Measurements from ENCODE around the gene ABCB11.

The ABCB11 gene

DNA sequence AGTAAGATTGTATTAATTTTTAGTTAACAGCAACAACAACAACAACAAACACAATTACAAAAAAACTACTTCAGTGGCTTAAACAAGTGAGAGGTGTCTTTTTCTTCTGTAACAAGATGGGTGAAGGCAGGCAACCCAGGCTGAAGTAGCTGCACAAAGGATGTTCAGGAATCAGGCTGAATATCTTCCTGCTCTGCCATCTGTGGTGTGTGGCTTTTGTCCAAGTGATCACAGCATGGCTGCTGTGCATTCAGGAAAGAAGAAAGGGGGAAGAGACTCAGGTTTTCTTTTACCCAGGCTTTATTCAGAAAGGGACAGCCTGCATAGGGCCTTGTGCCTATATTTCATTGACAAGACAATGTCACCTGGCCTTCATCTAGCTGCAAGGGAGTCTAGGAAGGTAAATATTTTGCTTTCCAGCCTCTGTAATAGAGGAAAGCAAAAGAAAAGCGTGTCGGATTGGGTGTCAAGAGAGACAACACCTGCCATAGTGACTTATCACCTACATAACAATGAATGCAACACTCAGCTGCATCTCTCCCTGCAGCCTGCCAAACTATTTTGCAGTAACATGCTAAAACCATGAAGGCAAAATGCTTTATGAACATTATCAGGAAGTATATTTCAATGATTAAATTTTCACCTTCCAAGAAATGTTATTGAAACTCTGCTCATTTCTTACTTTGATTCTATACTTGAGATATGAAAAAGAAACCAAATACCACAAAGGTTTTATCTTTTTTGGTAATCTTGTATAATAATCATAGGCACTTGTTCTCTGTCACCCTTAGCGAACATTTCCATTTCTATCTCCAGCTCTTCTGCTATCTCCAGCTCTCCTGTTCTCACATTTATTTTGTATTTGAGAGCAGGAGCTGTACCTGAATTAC is 115.4 kb downstream of the ABCB11 start:
- Histone ChIP-seq H2AFZ (ENCODE audit: low read length) (no peak overlapping the region), H3K27ac (ENCODE audit: low read length) (no peak overlapping the region), H3K36me3 (replicated peaks; ENCODE audit: insufficient read depth, low read length) (no peaks in the 10 kb centered on the region), H4K20me1 (ENCODE audit: insufficient read depth, low read length) (no peaks in the 10 kb centered on the region), H3K4me1 (ENCODE audit: low read length) (peaks cover 8% of the 10 kb centered on the region), H3K79me2 (ENCODE audit: low read length) (no peaks in the 10 kb centered on the region), H3K9me2 (replicated peaks; ENCODE audit: insufficient read depth, low read length) (no peaks in the 10 kb centered on the region), H3K9me3 (replicated peaks; ENCODE audit: insufficient read depth, low read length) (no peaks in the 10 kb centered on the region), H3F3A (ENCODE audit: insufficient read depth, low read length) (no peaks in the 10 kb centered on the region), H3K9ac (ENCODE audit: low read length) (no peak overlapping the region), H3K4me3 (ENCODE audit: low read length) (no peak overlapping the region), H3K4me2 (ENCODE audit: low read depth, low read length) (no peak overlapping the region; the same call in 1 of the 2 replicates), H3K27me3 (replicated peaks; ENCODE audit: insufficient read depth, low read length) (no peaks in the 10 kb centered on the region)
- DNase-seq = peak; percentile 8
- TF ChIP-seq, protein P1, sequence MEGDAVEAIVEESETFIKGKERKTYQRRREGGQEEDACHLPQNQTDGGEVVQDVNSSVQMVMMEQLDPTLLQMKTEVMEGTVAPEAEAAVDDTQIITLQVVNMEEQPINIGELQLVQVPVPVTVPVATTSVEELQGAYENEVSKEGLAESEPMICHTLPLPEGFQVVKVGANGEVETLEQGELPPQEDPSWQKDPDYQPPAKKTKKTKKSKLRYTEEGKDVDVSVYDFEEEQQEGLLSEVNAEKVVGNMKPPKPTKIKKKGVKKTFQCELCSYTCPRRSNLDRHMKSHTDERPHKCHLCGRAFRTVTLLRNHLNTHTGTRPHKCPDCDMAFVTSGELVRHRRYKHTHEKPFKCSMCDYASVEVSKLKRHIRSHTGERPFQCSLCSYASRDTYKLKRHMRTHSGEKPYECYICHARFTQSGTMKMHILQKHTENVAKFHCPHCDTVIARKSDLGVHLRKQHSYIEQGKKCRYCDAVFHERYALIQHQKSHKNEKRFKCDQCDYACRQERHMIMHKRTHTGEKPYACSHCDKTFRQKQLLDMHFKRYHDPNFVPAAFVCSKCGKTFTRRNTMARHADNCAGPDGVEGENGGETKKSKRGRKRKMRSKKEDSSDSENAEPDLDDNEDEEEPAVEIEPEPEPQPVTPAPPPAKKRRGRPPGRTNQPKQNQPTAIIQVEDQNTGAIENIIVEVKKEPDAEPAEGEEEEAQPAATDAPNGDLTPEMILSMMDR (IDR thresholded peaks at IDR 0.05; ENCODE audit: low read length) = no peak
- TF ChIP-seq EZH2phosphoT487 (IDR thresholded peaks at IDR 0.05; ENCODE audit: low read length) = no peak

DNA sequence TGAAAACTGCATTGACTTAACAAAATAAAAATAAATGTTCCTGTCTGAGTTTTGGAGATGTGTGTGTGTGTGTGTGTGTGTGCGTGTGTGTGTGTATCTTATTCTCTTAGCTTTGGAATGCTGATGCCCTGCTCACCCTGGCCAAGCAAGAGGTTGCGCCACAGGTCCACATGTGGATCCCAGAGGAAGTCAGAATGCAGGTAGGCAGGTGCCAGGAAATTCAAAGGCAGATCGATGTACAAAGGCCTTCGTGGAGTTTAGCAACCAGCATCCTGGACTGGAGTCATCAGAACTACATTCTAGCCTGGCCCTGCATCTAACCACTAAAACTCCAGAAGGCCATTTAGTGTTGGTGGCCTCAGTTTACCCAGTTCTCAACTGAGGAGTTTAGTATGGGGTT is 117.6 kb downstream of the ABCB11 start:
- Histone ChIP-seq H3K9me3 (replicated peaks; ENCODE audit: insufficient read depth, low read length) (no peaks in the 10 kb centered on the region), H3K4me3 (ENCODE audit: low read length) (no peak overlapping the region), H3K4me1 (ENCODE audit: low read length) (peaks cover 8% of the 10 kb centered on the region), H3K27ac (ENCODE audit: low read length) (no peak overlapping the region), H2AFZ (ENCODE audit: low read length) (no peak overlapping the region), H3K36me3 (replicated peaks; ENCODE audit: insufficient read depth, low read length) (no peaks in the 10 kb centered on the region), H3K9ac (ENCODE audit: low read length) (no peak overlapping the region), H4K20me1 (ENCODE audit: insufficient read depth, low read length) (no peaks in the 10 kb centered on the region), H3K79me2 (ENCODE audit: low read length) (no peaks in the 10 kb centered on the region), H3F3A (ENCODE audit: insufficient read depth, low read length) (no peaks in the 10 kb centered on the region), H3K4me2 (ENCODE audit: low read depth, low read length) (no peak overlapping the region), H3K27me3 (replicated peaks; ENCODE audit: insufficient read depth, low read length) (no peaks in the 10 kb centered on the region), H3K9me2 (replicated peaks; ENCODE audit: insufficient read depth, low read length) (no peaks in the 10 kb centered on the region)
- no peak for DNase-seq
- no peak for TF ChIP-seq EZH2phosphoT487 (IDR thresholded peaks at IDR 0.05; ENCODE audit: low read length)
- TF ChIP-seq, protein P1 (IDR thresholded peaks at IDR 0.05; ENCODE audit: low read length) = no peak
- no peak for TF ChIP-seq EZH2 (optimal IDR thresholded peaks at IDR 0.05; ENCODE audit: low read depth, low read length)

DNA sequence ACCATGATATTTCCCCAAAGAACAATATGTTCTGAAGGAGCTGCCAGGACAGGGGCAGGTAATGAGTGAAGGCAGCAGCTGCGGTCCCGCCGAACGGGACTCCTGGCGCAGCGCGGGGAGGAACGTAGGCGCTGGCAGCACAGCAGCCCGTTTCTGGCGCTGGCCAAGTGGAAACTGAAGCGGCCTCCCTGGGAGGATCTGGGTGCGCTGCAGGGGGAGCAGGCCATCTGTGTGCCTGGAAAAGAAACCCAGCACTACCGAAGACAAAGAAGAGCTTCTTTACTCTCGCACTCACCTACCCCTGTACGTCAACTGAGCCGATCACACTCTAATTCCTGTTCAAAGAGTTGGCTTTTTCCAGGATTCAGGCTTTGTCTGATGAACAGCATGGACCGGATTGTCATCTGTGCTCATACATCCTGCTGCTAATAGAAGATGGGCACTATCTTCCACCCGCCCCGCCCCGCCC is 118.2 kb downstream of the ABCB11 start:
- Histone ChIP-seq H3K27ac (ENCODE audit: low read length) (no peak overlapping the region), H3K4me3 (ENCODE audit: low read length) (no peak overlapping the region), H3K36me3 (replicated peaks; ENCODE audit: insufficient read depth, low read length) (no peaks in the 10 kb centered on the region), H3F3A (ENCODE audit: insufficient read depth, low read length) (no peaks in the 10 kb centered on the region), H3K79me2 (ENCODE audit: low read length) (no peaks in the 10 kb centered on the region), H3K27me3 (replicated peaks; ENCODE audit: insufficient read depth, low read length) (no peaks in the 10 kb centered on the region), H3K4me2 (ENCODE audit: low read depth, low read length) (no peak overlapping the region), H3K9me3 (replicated peaks; ENCODE audit: insufficient read depth, low read length) (no peaks in the 10 kb centered on the region), H3K4me1 (ENCODE audit: low read length) (peaks cover 8% of the 10 kb centered on the region), H3K9ac (ENCODE audit: low read length) (no peak overlapping the region), H3K9me2 (replicated peaks; ENCODE audit: insufficient read depth, low read length) (no peaks in the 10 kb centered on the region), H2AFZ (ENCODE audit: low read length) (no peak overlapping the region), H4K20me1 (ENCODE audit: insufficient read depth, low read length) (no peaks in the 10 kb centered on the region)
- no peak for DNase-seq
- TF ChIP-seq, protein P1 (IDR thresholded peaks at IDR 0.05; ENCODE audit: low read length) = no peak
- no peak for TF ChIP-seq EZH2phosphoT487 (IDR thresholded peaks at IDR 0.05; ENCODE audit: low read length)
- no peak for TF ChIP-seq EZH2 (optimal IDR thresholded peaks at IDR 0.05; ENCODE audit: low read depth, low read length)
